Right lobe of liver (tissue), 6 donors: ENCODE results near the gene CD200R1. TPM values are rescaled to one million over a fixed set of nuclear protein-coding genes. Genes with fewer than 3 reads are reported as not detected.
A peak's percentile ranks its signal among the peaks of the same experiment; 100 is the strongest.

Experiments
- ATAC-seq, 4 donors: fragments of 200-7000 bp; cut with Tn5 transposase; one replicate each; pipeline ENCODE4 v1.9.1; 2020; ENCODE audit warnings: mild to moderate bottlenecking in 4 of 4, moderate library complexity in 4 of 4
- DNase-seq, 3 donors: peaks; one replicate each; pipeline ENCODE4 v3.0.0-alpha.2; 2020
- H3K27ac ChIP-seq, 3 donors: fragments of 200-600 bp; one replicate each; pipeline ENCODE4 v1.8.0; 2022
- H3K27me3 ChIP-seq, 2 donors: fragments of 200-600 bp; one replicate each; pipeline ENCODE4 v1.8.0; 2022
- H3K36me3 ChIP-seq, 4 donors: fragments of 200-600 bp; sonication (generic) in 1 of 4; one replicate each; pipeline versions ENCODE4 v1.5.1 to v1.8.0; 2017 to 2022; ENCODE audit warnings: control low read depth in 1 of 4
- H3K4me1 ChIP-seq, 4 donors: fragments of 200-600 bp; sonication (generic) in 1 of 4; one replicate each; pipeline versions ENCODE4 v1.5.1 to v1.8.0; 2017 to 2022; ENCODE audit warnings: control low read depth in 1 of 4
- H3K4me3 ChIP-seq, 3 donors: fragments of 200-600 bp; one replicate each; pipeline ENCODE4 v1.8.0; 2022
- H3K9me3 ChIP-seq, 4 donors: fragments of 200-600 bp; sonication (generic) in 1 of 4; one replicate each; pipeline versions ENCODE4 v1.5.1 to v1.8.0; 2017 to 2022; ENCODE audit warnings: control low read depth in 1 of 4
- CTCF ChIP-seq, 4 donors: fragments of 200-600 bp in 3 of 4; fragments of 450-650 bp in 1 of 4; IDR thresholded peaks; one replicate each; pipeline versions ENCODE4 v1.5.1 to v1.8.0; 2016 to 2022; ENCODE audit warnings: antibody characterized with exemption in 4 of 4, mild to moderate bottlenecking in 2 of 4
- POLR2A ChIP-seq: fragments of 450-650 bp; IDR thresholded peaks from one replicate; pipeline ENCODE4 v1.6.1; 2017; ENCODE audit warnings: antibody characterized with exemption, mild to moderate bottlenecking
- WGBS: methylation state at CpG from one replicate; pipeline ENCODE4 v1.1.6; 2018; ENCODE audit warnings: low coverage, low lambda C conversion rate; ENCODE audit not compliant: insufficient coverage; ENCODE audit errors: missing lambda C conversion rate; 5-methylcytosine and 5-hydroxymethylcytosine counted together
- intact Hi-C, 2 donors: fragments of 100-400 bp; cut with DNase I; formaldehyde crosslinking; loops; one replicate each; pipeline versions ENCODE4 v1.11.2 to v1.14.1; 2022
- long read RNA-seq: library from polyadenylated mRNA; unstranded; transcript quantifications from one replicate; pipeline ENCODE4 v2.0.0, GENCODE V29; 2019
- total RNA-seq, 6 experiments: library from RNA; depleted of rRNA in 2 of 6; stranded (reverse); fragments of >200 nt in 2 of 6; fragmentation: NEBNext Ultra II Directional in 3 of 6; extraction: Animal tissue kit (Norgen Biotek cat#: 25700) in 3 of 6; gene quantifications; one replicate each; pipeline versions ENCODE4 v1.1.0 to v1.2.4, GENCODE V29; 2016 to 2023
- donor health status: DM: no; HTN: yes; CAD: no.
- donor health status: DM: no; HTN: no; CAD: no.
- donor health status: DM: no; HTN: no; CAD: no.
- donor health status: DM: no; HTN: yes; CAD: no.
- donor health status: DM: no; HTN: yes; CAD: no.

Gene CD200R1
- total RNA-seq: 1 to 10 TPM in 2 of 6 experiments, under 1 TPM in 4; 0.44 to 1.4 (median 0.86) TPM
- long read RNA-seq: 0 reads

- no peak for DNase-seq
- Histone ChIP-seq H3K9me3 (no peaks in the 10 kb centered on the region), H3K4me3 (peak within 1 kb of the TSS in 2 of 3 donors; percentile 1 to 15), H3K4me1 (no peaks in the 10 kb centered on the region), H3K36me3 (no peaks in the 10 kb centered on the region), H3K27ac (peak within 1 kb of the TSS in 2 of 3 donors; percentile 21 to 37), H3K27me3 (no peaks in the 10 kb centered on the region)
- WGBS: 29% methylated on average over 5 of the region's 5 CpGs
- TF ChIP-seq POLR2A: no peak
- TF ChIP-seq CTCF (IDR thresholded peaks at IDR 0.05): no peak
- peak; percentile 49 to 65 (median 54) for ATAC-seq
- intact Hi-C loops: no loop called here
Observed at GRCh38 chr3:112974894-112975293, at the start of gene CD200R1. TSS of gene CD200R1 (minus strand) at chr3:112975103. CDS start at chr3:112974857, 246 bp downstream.

GRCh38 chr3:113021471-113021870, 46.6 kb upstream of the CD200R1 start:
- no peak for DNase-seq
- TF ChIP-seq POLR2A (no peak), CTCF (IDR thresholded peaks at IDR 0.05) (no peak)
- WGBS: 69% methylated on average over 2 of the region's 2 CpGs
- H3K9me3 ChIP-seq: no peaks in the 10 kb centered on the region
- no peak for ATAC-seq
- intact Hi-C loops: no loop called here
- H3K27me3 ChIP-seq: no peaks in the 10 kb centered on the region
- peaks cover 0 to 10% (median 4%) of the 10 kb centered on the region in 4 donors for H3K4me1 ChIP-seq
- peaks cover 0 to 4% (median 0%) of the 10 kb centered on the region in 4 donors for H3K36me3 ChIP-seq
- H3K4me3 ChIP-seq: no peak overlapping the region
- no peak overlapping the region for H3K27ac ChIP-seq

- WGBS: 20% methylated on average over 11 of the region's 63 CpGs
- ATAC-seq (peak; percentile 97 to 99 (median 99)), DNase-seq (peak; percentile 91)
- intact Hi-C loops: no loop called here
- TF ChIP-seq POLR2A: no peak
- no peak for TF ChIP-seq CTCF (IDR thresholded peaks at IDR 0.05)
- H3K27ac ChIP-seq: peak overlapping the region; percentile 76 to 83 (median 81)
- H3K9me3 ChIP-seq: no peaks in the 10 kb centered on the region
- peaks cover 0 to 14% (median 0%) of the 10 kb centered on the region in 4 donors for H3K36me3 ChIP-seq
- H3K27me3 ChIP-seq: no peaks in the 10 kb centered on the region
- H3K4me3 ChIP-seq: peak overlapping the region; percentile 79 to 96 (median 94)
- H3K4me1 ChIP-seq: peaks cover 0 to 10% (median 4%) of the 10 kb centered on the region in 4 donors
Observed at GRCh38 chr3:113019182-113020137, 44.6 kb upstream of the CD200R1 start.

- no peak for TF ChIP-seq POLR2A
- no peak for TF ChIP-seq CTCF (IDR thresholded peaks at IDR 0.05)
- Histone ChIP-seq H3K36me3 (peaks cover 0 to 14% (median 0%) of the 10 kb centered on the region in 4 donors), H3K27me3 (no peaks in the 10 kb centered on the region), H3K9me3 (no peaks in the 10 kb centered on the region), H3K4me3 (peak overlapping the region; percentile 79 to 96 (median 94)), H3K27ac (peak overlapping the region; percentile 76 to 83 (median 81)), H3K4me1 (peaks cover 0 to 10% (median 4%) of the 10 kb centered on the region in 4 donors)
- ATAC-seq (peak in 1 of 4 donors; percentile 1), DNase-seq (no peak)
- 7% methylated on average over 12 of the region's 13 CpGs for WGBS
- intact Hi-C loops: no loop called here
Observed at GRCh38 chr3:113018536-113019181, 43.8 kb upstream of the CD200R1 start.
